DOHH2 (cell line): ENCODE measurements around the gene TEX35.

ENCODE experiments used
- CTCF ChIP-seq: fragments of 200-600 bp; sonication (generic); IDR thresholded peaks from one replicate; pipeline ENCODE4 v1.5.1; 2014; ENCODE audit warnings: antibody characterized with exemption, mild to moderate bottlenecking, low read depth, low read length; ENCODE audit not compliant: poor library complexity, severe bottlenecking
- EZH2phosphoT487 ChIP-seq: fragments of 200-600 bp; sonication (generic); IDR thresholded peaks from 2 replicates; pipeline ENCODE4 v1.6.1; 2017; ENCODE audit warnings: borderline replicate concordance, mild to moderate bottlenecking, antibody characterized with exemption, low read length, moderate library complexity, mixed read lengths

- TF ChIP-seq CTCF = no peak
- no peak for TF ChIP-seq EZH2phosphoT487
Measured at GRCh38 chr1:178498896-178499675, 13.8 kb upstream of the TEX35 start.
